UCSD-AML1 (cell line): ENCODE data around the gene NUDT22.
A peak's percentile ranks its signal among the peaks of the same experiment; 100 is the strongest.

Experiments
- DNase-seq: peaks from one replicate; lab custom pipeline; 2025; ENCODE audit not compliant: unreplicated experiment; lab: John Stamatoyannopoulos, UW

NUDT22 gene, protein sequence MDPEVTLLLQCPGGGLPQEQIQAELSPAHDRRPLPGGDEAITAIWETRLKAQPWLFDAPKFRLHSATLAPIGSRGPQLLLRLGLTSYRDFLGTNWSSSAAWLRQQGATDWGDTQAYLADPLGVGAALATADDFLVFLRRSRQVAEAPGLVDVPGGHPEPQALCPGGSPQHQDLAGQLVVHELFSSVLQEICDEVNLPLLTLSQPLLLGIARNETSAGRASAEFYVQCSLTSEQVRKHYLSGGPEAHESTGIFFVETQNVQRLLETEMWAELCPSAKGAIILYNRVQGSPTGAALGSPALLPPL

DNA sequence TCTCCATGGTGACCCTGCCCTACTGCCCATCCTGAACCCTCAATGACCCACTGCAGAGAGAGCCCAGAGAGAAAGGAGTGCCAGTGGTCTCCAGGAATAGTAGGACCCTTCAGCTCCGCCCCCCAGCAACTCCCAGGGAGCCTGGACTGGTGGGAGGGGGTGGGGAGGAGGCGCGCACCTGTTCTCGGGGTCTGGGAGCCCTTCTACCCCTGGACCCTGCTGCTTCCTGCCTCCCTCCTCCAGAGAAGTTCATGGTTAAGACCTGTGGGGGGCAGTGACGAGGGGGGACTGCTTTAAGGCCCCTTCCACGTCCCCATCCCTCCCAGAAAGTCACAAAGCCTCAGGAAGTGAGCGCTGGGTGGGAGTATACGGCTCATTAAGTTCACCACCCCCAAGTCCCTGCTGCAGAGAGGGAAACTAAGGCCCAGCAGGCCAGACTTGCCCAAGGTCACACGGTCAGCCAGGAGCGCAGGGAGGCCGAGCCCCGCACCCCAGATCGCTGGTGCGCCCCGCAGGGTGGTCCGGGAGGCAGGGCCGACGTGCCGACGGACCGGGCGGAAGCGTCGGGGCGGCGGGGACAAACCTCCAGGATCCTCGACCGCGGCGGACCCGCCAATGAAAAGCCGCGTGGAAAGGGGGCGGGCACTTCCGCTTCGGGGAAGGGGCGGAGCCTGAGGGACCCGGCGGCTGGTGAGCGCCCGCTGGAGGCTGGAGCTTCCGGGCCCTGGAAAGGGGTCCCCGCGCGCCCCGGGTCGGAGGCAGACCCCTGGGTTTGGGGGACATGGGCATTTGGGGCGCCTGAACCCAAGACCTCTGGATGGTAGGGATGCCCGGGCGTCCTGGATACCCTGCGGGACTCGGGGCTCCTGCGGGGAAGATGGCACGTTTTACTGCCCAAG lies at the start of gene NUDT22, which contains the start of gene TRPT1:
TSS of gene NUDT22 (plus strand) at position 667 of the 899 bp plus-strand sequence. CDS start 379 bp downstream, outside the sequence.
TSS of gene TRPT1 (minus strand) at position 579 of the 899 bp plus-strand sequence. CDS start at position 253, 326 bp downstream.
- peak; percentile 95 for DNase-seq

DNA sequence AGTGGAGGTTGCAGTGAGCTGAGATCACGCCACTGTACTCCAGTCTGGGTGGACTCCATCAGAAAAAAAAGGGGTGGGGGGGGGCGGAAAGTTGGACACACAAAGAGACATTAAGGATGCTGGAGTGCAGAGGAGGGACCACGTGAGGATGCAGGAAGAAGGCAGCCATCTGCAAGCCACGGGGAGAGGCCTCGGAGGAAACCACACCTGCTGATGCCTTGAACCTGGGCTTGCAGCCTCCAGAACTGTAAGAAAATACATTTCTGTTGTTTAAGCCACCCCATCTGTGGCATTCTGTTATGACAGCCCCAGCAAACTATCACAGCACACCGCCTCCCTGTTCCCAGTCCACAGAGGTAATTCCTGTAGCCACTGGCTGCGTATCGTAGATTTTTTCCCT lies 49.3 kb upstream of the NUDT22 start:
- DNase-seq: no peak

DNA sequence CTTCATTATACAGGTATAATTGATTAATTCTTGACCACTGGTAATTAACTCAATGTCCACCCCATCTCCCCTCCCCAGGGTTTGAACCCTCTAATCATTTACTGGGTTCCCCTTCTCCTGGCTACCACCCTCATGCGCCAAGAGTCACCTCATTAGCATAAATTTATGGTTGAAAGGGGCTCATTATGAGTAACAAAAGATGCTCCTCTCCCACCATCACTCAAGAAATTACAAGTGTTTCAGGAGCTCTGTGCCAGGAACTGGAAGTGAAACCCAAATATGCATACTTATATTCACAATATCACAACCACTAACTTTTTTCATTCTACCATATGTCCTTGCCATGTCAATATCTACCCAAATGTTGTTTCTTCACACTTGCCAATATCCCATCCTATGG lies 47.9 kb upstream of the NUDT22 start:
- no peak for DNase-seq

- DNase-seq: no peak
Observed at GRCh38 chr11:64178951-64179639, 47.0 kb upstream of the NUDT22 start.

GRCh38 chr11:64180891-64181290 lies 45.2 kb upstream of the NUDT22 start:
- no peak for DNase-seq

DNA sequence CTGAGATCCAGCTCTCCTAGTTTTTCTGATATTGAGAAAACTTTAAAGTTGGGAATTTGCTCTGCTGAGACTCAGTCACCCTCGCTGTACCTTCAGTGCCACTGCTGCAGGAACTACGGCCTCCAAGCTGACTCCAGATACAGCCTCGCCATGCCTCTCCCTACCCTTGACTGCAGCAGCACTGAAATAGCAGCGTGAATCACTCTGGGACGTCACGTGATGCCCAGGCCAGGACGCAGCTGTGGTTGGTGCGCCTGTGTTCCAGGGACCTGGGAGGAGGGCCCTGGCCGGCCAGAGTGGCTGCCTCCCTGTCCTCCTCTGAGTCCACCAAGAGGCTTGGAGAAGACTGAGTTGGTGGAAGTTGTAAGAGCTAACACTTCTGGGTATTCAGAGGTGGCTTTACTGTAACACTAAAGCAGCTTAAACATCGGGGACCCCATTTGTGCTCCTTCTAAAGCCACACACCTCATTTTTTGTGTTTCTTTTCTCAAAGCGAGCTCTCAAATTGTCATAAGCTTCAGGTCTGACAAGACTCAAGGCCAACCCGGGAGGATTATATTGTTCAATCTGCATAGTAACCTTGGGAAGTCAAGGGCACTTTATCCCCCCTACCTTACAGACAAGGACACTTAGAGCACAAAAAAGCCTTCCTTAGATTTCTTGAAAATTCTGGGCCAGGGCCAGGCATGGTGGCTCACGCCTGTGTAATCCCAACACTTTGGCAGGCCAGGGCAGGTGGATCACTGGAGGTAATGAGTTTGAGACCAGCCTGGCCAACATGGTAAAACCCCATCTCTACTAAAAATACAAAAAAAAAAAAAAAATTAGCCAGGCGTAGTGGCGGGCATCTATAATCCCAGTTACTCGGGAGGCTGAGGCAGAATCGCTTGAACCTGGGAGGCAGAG lies 44.3 kb upstream of the NUDT22 start:
- peak; percentile 82 for DNase-seq

- DNase-seq: no peak
Observed at GRCh38 chr11:64183890-64184289, 42.2 kb upstream of the NUDT22 start.

DNA sequence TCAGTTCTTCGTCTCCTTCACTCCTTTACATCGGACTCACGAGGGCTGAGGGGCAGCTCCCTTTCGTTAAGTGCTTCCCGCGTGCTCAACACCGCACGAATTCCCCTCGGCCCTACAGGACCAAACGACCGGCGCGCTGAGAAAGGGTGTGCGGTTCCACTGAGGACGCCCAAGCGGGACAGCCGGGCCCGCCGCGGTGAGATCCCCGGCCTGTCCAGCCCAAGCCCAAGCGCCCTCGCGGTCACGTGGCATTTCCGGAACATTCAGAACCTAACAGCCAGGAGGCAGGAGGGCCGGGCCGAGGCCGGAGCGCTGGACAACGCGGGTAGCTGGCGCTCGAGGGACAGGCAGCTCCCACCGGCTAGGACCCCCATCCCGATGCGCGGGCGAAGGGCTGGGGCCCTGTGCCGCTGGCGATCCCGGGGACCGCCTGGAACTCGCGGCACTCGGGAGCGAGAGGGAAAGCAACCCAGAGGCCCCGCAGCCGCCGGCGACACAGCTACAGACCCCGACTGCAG lies 40.8 kb upstream of the NUDT22 start:
- no peak for DNase-seq

GRCh38 chr11:64185693-64186491 lies 40.2 kb upstream of the NUDT22 start, which contains the start of gene STIP1:
TSS of gene STIP1 (plus strand) at chr11:64186171. CDS start at chr11:64186262, 91 bp downstream.
- peak; percentile 99 for DNase-seq

DNA sequence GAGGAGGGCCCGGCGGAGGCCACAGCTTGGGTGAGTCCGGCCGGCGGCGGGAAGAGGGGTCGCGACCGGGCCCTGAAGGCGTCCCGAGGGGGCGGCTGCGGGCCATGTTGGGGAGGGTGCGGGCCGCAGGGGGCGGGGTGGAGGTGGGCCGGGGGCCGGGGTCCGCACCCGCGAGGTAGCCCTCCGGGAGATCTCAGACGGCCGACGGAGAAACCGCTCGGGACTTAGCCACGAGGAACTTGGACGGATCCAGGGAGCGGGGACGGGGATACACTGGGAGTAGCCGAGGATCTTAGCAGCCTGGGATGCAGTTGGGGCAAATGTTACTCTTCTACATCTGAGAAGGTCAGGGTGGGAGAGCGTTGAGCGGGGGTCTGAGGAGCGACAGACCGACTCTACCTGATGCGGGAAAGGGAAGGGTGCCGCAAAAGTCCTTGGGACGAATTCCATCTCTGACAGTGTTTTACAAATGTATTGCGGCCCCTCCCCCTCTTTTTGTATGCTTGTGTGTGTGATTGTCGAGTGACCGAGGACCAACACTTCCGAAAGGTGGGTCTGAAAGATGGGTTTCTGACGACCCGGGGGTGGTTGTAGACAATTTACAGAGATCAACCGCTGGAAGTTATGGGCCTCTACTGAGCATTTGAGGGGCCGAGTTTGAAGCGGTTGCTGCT lies 39.4 kb upstream of the NUDT22 start:
- peak; percentile 31 for DNase-seq

GRCh38 chr11:64192434-64192833 lies 33.6 kb upstream of the NUDT22 start:
- no peak for DNase-seq

GRCh38 chr11:64196626-64197025 lies 29.4 kb upstream of the NUDT22 start:
- DNase-seq: no peak

GRCh38 chr11:64198511-64198910 lies 27.6 kb upstream of the NUDT22 start:
- no peak for DNase-seq

GRCh38 chr11:64201543-64201942 lies 24.5 kb upstream of the NUDT22 start:
- no peak for DNase-seq

DNA sequence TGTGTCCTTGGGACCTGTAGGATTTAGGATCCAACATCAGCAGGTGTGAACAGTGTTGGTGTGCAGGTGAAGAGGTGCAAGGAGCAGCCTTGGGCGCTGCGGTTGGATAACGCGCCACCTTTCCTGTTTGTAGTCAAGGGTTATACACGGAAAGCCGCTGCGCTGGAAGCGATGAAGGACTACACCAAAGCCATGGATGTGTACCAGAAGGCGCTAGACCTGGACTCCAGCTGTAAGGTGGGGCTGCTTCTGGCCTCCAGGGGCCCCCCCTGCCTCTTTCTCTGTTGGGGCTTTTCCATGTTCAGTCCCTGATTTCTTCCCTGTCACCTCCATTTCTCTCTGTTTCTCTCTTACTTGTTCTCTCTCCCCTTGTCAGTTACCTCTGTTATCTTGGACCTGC lies 23.1 kb upstream of the NUDT22 start:
- DNase-seq: no peak

GRCh38 chr11:64203421-64204079 lies 22.5 kb upstream of the NUDT22 start:
- no peak for DNase-seq

DNA sequence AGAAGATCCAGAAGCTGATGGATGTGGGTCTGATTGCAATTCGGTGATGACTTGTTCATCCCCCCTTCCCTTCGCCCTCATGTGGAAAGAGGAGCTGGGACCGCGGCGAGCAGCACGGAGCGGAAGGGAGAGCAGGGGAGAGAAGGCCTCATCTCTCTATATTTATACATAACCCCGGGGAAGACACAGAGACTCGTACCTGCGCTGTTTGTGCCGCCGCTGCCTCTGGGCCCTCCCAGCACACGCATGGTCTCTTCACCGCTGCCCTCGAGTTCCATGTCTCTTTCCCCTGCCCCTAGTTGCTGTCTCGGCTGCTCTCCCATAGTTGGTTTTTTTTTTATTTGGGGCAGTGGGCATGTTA lies 22.0 kb upstream of the NUDT22 start:
- DNase-seq: no peak

- peak; percentile 80 for DNase-seq
Observed at GRCh38 chr11:64204464-64204989, 21.5 kb upstream of the NUDT22 start.
